HG03520 (cell line): Measurements from ENCODE around the gene METTL27.
"Not testable (repeated sequence)": the region's sequence is repeated elsewhere in the genome, so short reads cannot be mapped to it uniquely, and the experiment has no call there.

Experiments used
- ATAC-seq: cut with Tn5 transposase; IDR thresholded peaks from one replicate; pipeline ENCODE4 v1.9.1; 2021; ENCODE audit warnings: mild to moderate bottlenecking, moderate library complexity; ENCODE audit not compliant: unreplicated experiment

The METTL27 gene, protein sequence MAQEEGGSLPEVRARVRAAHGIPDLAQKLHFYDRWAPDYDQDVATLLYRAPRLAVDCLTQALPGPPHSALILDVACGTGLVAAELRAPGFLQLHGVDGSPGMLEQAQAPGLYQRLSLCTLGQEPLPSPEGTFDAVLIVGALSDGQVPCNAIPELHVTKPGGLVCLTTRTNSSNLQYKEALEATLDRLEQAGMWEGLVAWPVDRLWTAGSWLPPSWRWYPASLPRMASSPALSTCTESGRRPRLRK

DNA sequence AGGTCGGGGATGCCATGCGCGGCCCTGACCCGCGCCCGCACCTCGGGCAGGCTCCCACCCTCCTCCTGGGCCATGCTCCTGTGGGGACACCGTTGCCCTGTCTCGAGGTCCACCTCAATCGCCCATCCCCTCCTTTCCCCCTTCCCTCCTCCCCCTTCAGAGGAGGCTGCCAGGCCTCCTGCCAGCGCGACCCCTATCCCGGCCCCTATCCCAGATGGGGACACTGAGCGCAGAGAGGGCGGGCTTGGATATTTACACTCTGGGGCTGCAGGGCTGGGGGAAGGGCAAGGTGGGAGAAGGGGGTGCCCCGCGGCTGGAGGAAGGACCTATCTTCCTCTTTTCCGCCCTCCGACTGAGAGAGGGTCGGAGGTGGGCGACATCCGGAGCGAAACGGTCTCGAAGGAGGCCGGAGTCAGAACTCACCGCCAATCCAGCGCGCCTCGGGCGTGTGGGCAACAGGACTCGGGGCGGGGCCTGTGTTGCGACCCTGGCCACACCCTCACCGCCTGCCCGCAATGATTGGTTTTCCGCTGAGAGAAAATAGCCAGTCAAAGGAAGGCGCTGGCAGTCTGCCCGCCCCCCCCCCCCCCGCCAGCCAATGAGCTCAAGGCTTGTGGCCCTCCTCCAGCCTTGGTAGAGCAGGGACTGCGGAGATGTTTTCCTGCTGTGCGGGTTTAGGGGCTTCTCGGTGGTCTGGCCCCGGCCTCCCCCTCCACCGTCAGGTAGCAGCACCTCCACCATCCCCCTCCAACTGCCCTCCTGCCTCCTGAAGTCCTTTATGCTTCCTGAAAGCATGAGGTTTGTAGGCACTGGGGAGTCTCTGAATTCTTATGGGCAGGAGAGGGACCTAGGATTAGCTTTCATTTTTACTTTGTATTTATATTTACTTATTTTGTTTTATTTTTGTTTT is at the start of gene METTL27:
TSS of gene METTL27 (minus strand) at position 450 of the 910 bp plus-strand sequence. CDS start at position 74, 376 bp downstream.
- peak; percentile 92 for ATAC-seq

DNA sequence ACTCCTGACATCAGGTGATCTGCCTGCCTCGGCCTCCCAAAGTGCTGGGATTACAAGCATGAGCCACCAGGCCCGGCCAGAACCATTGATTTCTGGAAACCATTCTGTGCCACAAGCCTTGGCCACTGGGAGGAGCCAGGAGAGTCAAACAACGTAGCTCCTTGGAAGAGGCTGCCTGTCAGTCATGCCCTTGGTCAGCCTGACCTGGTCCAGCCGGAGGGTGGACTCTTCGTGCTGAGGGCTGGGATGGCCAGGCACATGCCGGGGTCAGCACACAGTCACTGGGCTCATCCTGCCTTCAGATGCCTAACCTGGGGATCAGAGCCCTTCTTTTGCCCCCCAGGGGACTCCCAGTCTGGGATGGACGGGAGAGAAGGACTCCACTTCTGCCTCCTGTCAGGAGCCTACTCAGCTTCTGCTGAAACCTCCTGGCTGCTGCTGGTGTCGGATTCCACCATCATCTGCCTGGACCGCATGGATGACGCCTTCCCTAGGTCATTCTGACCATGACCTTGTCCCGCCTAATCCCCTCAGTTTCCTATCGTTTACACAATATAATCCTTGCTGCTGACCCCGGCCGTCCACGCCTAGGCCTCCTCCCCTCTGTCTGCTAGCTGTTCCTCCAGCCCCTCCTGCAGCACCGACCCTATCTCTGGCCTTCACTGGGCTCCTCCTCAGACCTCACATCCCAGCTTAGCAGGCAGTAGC is 49.0 kb upstream of the METTL27 start:
- ATAC-seq: no peak

DNA sequence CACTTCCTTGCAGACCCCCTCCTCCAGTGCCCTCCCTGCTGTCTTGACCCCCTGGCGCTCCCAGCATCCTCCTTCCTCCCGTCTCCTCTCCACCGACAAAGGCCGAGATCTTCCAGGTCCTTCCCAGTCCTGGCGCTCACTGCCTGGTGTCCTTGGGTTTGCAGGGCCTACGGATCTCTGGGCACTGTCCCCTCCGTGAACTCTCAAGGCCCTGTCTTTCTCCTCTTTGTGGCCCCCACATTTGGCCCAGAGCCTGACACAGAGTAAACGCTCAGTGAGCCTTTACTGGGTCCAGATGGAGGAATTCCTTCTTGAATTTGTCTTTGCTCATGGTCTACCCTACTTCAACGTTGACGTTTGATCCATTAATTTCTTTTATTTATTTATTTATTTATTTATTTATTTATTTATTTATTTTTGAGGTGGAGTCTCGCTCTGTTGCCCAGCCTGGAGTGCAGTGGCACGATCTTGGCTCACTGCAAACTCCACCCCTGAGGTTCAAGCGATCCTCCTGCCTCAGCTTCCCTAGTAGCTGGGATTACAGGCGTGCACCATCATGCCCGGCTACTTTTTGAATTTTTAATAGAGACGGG is 48.3 kb upstream of the METTL27 start:
- ATAC-seq: no peak

DNA sequence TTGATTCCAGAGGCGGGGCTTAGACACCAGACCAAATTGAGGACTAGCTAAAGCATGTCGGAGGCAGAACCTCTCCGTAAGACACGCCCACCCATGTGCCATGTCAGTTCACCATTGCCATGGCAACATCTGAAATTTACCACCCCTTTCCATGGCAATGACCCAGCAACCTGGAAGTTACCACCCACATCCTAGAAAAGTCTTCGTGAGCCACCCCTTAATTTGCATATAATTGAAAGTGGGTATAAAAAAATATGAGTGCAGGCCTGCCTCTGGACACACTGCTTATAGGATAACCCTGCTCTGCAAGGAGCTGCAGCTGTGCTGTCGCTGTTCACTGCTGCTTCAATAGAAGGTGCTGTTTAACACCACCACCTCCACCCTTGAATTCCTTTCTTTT is 46.6 kb upstream of the METTL27 start:
- ATAC-seq: no peak

DNA sequence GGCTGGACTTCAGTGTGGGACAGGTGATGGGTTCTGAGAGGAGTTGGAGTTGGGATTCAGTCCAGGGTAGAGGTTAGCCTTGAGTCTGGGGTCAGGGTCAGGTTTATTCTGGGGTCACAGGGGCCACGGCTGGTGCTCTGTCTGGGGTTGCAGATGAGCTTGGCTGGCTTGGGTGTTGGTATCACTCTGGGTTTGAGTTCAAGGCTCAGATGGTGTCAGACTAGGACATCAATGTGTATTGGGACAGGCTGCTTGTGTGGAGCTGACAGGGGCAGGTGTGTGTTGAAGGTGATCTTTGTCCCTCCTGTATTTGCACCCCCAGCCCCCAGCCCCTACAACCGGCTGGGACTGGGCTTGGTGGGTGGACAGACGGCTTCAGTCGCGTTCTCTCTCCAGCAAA is 45.4 kb upstream of the METTL27 start:
- ATAC-seq: no peak

DNA sequence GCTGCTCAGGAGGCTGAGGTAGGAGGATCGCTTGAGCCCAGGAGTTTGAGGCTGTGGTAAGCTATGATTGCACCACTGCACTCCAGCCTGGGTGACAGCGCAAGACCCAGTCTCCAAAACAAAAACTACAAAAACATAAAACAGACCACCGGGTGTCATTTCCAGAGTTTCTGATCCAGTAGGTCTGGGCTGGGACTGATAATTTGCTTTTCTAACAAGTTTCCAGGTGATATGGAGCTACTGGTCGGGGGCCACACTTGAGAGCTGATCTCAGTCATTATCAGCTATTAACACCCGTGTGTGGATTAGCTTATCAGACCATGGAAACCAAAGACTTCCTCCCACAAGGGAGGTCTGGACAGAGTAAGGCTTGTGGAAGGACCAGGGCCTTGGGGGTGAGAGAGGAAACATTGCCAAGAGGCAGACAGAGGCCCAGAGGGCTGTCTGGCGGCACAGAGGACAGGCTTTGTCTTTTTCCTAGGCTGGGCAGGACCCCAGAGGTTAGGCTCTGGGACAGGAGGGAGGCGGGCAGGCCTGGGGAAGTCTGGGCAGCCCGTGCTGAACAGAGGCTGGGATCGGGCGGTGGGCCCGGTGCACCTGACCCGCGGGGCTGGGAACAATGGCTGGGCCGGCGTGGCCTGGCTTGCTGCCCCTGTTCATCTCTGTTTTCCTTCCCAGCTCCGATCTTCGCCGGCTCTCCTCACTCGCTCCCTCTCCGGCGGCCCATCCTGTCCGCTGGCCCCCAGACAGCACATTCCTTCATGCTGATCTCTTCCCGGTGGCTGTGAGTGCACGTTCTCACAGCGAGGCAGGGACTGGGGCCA is 43.9 kb upstream of the METTL27 start:
- no peak for ATAC-seq

DNA sequence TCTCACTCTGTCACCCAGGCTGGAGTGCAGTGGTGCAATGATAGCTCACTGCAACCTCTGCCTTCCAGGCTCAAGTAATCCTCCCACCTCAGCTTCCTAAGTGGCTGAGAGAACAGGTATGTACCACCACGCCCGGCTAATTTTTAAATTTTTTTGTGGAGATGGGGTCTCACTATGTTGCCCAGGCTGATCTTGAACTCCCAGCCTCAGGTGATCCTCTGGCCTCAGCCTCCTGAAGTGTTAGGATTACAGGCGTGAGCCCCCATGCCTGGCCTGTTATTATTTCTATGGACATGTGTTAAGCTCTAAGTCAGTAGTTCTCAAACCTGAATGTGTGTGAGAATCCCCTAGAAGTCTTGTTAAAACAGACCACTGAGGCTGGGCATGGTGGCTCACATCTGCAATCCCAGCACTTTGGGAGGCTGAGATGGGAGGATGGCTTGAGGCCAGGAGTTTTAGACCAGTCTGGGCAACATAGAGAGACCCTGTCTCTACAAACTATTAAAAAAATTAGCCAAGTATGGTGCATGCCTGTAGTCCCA is 43.2 kb upstream of the METTL27 start:
- ATAC-seq: no peak

DNA sequence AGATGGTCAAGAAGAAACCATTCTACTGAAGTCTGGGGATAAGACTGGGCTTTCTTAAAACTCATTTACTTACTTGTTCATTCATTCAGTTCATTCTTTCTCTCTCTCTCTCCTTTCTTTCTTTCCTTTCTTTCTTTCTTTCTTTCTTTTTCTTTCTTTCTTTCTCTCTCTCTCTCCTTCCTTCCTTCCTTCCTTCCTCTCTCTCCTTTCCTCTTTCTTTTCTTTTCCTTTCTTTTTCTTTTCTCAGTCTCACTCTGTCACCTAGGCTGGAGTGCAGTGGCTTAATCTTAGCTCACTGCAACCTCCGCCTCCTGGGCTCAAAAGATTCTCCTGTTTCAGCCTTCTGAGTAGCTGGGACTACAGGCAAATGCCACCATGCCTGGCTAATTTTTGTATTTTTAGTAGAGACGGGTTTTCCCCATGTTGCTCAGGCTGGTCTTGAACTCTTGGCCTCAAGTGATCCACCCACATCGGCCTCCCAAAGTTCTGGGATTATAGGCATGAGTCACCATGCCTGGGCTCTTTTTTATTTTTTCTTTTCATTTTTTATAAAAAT is 42.6 kb upstream of the METTL27 start:
- not testable (repeated sequence) for ATAC-seq

DNA sequence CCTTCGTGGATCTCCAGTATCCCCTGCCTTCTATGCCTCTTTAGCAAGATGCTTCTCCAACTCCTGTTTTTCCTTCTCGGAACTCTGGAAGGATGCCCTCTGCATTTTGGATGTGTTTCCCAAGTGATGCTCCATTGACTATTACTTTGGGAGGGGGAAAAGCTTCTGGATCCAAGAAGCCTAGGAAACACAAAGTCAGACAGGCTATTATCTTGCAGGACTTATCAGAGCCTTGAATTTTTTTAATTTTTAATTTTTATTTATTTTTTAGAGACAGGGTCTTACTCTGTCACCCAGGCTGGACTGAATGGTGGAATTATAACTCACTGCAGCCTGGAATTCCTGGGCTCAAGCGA is 39.7 kb upstream of the METTL27 start:
- ATAC-seq: no peak

DNA sequence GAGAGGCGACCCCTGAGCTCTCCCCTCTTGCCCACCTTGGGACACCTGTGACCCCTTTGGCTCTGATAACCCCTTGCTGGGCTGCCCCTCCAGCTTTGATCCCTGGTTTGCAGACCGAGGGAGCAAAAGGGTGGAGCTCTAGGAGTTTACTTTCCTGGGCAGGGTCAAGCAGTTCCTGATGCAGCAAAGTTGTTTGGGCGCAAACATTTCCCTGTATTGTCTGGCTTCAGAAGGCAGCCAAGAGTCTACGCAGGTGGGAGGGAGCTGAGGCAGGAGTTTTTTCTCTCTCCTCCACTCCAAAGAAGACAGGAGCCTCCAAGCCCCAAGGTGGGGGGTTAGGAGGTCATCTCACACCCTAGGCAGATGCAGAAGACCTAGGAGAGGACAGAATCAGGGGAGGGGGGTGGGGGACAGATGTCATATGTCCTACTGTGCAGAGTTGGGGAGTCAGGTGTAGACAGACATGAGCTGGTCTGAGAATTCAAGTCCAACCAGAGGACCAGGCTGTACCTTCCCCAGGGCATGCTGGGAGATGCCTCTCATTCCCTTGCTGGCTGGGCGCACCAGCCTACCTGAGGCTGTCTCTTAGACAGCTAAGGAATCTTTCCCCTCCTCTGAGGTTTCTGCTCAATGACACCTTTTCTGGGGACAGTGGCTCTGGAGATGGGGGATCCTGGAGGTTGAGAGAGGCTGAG is 39.2 kb upstream of the METTL27 start:
- no peak for ATAC-seq

DNA sequence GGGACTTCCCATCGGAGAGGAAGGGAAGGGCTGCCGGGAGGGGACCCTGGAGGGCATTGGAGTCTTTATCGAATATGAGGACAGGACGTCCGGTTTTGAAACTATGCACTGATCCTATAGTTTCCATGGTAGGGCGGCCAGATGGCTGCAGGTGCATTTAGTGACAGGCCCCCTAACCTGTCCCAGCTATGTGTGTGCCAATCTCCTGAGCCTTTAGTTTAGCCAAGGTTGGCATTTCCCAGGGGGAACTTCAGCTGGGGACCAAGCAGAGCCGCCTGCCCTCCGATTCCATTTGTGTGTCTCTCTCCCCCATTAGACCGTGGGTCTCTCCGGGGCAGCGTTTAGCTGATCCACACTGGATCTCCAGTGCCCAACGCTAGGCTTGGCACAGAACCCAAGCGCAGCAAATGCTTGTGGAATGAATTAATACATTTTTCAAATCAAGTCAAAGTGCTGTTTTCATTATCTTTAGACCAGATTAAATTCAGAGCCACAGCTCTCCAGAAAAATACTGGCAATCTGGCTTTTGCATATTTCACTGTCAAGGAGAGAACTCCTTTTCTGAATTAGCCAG is 38.5 kb upstream of the METTL27 start:
- ATAC-seq: no peak

DNA sequence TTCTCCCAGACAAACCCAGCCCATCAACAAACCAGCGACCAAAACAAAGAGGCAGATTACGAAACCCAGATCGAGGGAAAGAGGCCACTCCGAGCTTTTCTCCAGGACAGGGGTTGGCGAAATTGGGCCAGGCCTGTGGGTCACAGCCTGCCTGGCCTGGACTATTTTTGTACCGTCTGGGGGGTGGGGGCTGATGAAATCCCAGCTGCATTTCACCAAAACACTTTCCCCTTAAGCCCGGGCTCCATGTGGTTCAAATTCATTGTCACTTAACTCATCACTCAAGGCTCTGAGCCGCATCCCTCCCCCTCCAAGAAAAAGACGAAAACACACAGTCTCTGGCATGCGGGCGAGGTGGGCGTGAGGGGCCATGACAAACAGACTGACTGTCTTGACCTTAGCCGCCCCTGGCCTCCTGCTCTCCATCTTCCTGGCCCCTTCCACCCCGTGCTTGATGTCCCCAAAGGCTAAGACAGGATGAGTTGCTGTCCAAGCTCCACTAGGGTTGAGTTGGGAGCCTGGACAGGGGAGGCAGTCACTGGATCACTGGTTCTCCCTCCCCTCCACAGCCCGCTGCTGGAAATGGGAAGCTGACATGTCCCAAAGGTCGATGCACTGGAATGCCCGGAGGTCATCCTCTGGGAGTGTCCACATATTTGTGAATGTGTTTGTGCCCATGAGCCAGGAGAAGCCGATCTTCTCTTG is 37.8 kb upstream of the METTL27 start:
- ATAC-seq: no peak

DNA sequence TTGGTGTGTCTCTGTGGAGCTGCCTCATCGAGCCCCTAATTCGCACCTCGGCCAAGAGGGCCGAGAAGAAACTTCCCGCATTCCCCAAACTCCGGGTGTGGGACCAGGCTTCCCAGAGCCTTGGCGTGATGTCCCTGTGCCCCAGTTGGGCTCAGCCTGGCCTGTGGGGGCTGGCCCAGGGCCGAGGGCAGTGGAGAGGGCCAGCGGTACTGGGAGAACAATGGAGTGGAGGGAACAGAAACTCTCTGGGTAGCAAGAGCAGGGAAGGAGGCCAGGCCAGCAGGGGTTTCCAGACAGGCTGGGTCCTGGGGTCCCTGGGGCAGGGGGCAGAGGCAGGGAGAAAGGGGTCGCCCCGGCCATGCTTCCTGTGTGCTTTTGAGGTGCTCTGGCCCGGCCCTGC is 34.7 kb upstream of the METTL27 start:
- no peak for ATAC-seq

DNA sequence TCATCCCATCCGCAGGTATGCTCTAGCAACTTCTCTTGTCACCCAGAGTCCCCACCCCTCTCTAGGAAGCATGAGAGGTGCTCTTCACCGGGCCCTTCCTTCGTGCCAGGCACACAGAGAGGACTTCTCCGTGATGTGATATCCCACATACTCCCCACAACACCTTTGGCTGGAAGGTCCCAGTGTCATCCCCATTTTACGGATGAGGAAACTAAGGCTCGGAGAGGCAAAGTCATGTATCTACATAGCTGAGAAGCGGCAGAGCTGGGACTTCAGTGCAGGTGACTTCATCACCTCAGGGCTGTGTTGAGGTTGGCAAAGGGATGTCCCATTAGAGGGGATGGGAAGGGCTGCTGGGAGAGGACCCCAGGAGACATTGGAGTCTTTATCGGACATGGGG is 34.0 kb upstream of the METTL27 start:
- no peak for ATAC-seq

DNA sequence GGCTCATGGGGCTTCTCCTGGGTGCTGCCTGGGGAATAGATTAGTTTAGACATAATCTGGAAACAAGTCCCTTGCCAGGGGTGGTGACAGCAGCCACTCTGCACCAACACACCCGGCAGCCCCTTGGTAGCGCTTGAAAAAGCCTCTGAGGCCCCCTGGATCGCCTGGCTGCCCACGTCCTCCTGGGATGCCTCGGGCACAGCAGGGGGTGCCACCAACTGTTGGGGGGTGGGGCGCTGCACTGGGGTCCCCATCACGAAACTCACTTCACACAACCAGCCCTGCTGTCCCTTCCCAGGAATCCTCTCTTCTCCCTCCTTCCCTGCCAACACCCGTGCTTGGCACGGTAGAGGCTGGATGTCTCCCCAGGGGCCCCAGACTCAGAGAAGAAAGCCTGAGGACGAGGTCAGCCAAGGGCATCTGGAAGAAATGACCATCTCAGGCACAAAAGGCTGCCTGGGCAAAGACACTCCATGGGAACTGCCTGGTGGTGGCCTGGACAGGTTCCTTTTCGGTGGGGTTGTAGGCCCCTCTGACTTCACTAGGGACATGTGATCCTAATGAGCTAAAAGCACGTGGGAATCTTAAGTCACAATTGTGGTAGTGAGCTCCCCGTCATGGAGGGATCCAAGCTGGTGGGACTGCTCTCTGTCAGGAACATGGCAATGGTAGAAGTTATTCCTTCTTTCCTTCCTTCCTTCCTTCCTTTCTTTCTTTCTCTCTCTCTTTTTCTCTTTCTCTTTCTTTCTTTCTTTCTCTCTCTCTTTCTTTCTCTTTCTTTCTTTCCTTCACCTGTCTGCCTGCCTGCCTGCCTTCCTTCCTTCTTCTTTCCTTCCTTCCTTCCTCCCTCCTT is 30.0 kb upstream of the METTL27 start:
- no peak for ATAC-seq

DNA sequence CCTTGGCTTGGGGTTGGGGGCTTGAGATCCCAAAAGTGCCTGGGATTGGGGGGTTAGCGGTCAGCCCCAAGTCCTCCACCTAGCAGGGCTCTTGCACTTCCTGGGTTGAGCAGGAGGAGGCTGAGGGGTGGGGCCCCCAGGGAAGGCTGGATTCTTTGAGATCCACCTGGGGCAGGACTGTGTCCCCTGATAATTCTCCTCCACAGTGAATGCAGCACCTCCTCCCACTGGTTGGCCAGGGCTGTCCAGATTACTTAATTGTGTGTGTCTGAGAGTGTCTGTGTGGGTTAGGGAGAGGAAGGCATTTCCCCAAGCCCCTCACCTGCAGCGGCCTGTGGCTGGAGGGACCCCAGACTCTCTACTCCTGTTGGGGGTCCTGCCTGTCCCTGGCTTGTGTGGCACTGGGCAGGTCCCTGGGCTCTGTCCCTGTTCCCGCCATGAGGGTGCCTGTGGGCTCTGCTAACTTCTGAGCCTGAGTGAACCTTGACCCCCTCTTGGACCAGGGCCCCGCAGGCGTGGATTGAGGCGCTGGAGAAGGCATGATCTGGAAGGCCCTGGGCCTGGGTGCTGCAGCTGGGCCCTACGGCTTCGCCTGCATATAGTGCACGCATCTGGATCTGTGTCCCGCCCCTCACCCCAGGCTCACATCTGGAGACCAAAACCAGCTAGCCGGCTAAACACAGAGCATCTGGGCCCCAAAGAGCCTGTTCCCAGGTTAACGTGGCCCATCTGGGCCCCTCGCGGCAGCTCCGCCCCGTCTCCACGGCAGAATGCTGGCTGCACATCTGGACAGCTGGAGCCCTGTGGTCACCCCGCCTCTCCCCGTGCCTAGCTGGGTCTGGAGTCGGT is 29.1 kb upstream of the METTL27 start:
- no peak for ATAC-seq
